HepG2 (cell line): ENCODE data around the gene RRAD. TPM values are rescaled to one million over a fixed set of nuclear protein-coding genes. Genes with fewer than 3 reads are reported as not detected.

Experiments used
- ATAC-seq: fragments of 200-7000 bp; cut with Tn5 transposase; 3 replicates; pipeline ENCODE4 v1.9.1; 2020; ENCODE audit warnings: mild to moderate bottlenecking, moderate library complexity
- BruUV-seq: library from RNA; stranded (reverse); fragments of 400-500 nt; replicated peaks from 2 replicates; lab custom pipeline; 2021; lab: Mats Ljungman, UMichigan
- CTCF ChIA-PET: fragments of 300-600 bp; formaldehyde crosslinking; extraction: SDS; loops from one replicate; lab custom pipeline; 2021; ENCODE audit warnings: low total read pairs, inconsistent platforms, low intra/inter-chr PET ratio; lab: Yijun Ruan, JAX
- POLR2A ChIA-PET: fragments of 350-600 bp; sonication (Branson Sonifier 250); formaldehyde crosslinking; loops from one replicate; lab custom pipeline; 2020; ENCODE audit warnings: antibody characterized with exemption, inconsistent platforms; lab: Yijun Ruan, JAX
- DNase-seq: peaks from one replicate; pipeline ENCODE4 v3.0.0-alpha.2; 2015; ENCODE audit warnings: low spot score
- FAIRE-seq: peaks from 3 replicates; lab custom pipeline; 2011; peaks lifted over from hg19 to GRCh38; lab: Jason Lieb, UNC
- H2AFZ ChIP-seq: one replicate; pipeline ENCODE4 v1.6.1; 2011; ENCODE audit warnings: low read length, inconsistent platforms
- H3K27ac ChIP-seq: fragments of 300-600 bp; 3 replicates; pipeline ENCODE4 v1.8.0; 2011; ENCODE audit warnings: mixed run types, mild to moderate bottlenecking, mixed read lengths, low read length, inconsistent platforms; ENCODE audit not compliant: insufficient read depth; ENCODE audit errors: extremely low read length
- H3K27me3 ChIP-seq, 2 experiments: fragments of 200-600 bp in 1 of 2; 2 replicates in 1 of 2; 3 replicates in 1 of 2; pipeline versions ENCODE4 v1.6.0 to v1.8.0; 2011; ENCODE audit warnings: low read length in 2 of 2, mild to moderate bottlenecking in 2 of 2, moderate library complexity in 2 of 2, inconsistent platforms in 1 of 2; ENCODE audit not compliant: insufficient read depth in 2 of 2, control insufficient read depth in 1 of 2
- H3K36me3 ChIP-seq, 2 experiments: fragments of 200-600 bp in 1 of 2; replicated peaks in 1 of 2; 2 replicates in 1 of 2; 3 replicates in 1 of 2; pipeline versions ENCODE4 v1.5.1 to v1.8.0; 2011; ENCODE audit warnings: low read length in 2 of 2, inconsistent platforms in 1 of 2; ENCODE audit not compliant: insufficient read depth in 2 of 2, control insufficient read depth in 1 of 2
- H3K4me1 ChIP-seq: 2 replicates; pipeline ENCODE4 v1.5.1; 2012; ENCODE audit warnings: low read length, inconsistent platforms; ENCODE audit not compliant: insufficient read depth
- H3K4me2 ChIP-seq: 2 replicates; pipeline ENCODE4 v1.6.0; 2011; ENCODE audit warnings: low read depth, low read length, inconsistent platforms
- H3K4me3 ChIP-seq, 3 experiments: fragments of 200-600 bp in 1 of 3; sonication (generic), shearing (Covaris generic) in 1 of 3; replicated peaks in 1 of 3; 2 replicates each; pipeline ENCODE4 v1.5.1; 2011 to 2016; ENCODE audit warnings: low read length in 3 of 3, inconsistent platforms in 2 of 3, low read depth in 2 of 3, mild to moderate bottlenecking in 2 of 3, control low read depth in 1 of 3, mixed read lengths in 1 of 3; ENCODE audit not compliant: insufficient read depth in 1 of 3
- H3K79me2 ChIP-seq: one replicate; pipeline ENCODE4 v1.6.1; 2011; ENCODE audit warnings: low read length, inconsistent platforms; ENCODE audit not compliant: insufficient read depth
- H3K9ac ChIP-seq: 2 replicates; pipeline ENCODE4 v1.6.0; 2011; ENCODE audit warnings: mild to moderate bottlenecking, low read depth, low read length, inconsistent platforms; ENCODE audit not compliant: insufficient read depth
- H3K9me3 ChIP-seq: 2 replicates; pipeline ENCODE4 v1.5.1; 2012; ENCODE audit warnings: mild to moderate bottlenecking, low read length
- H4K20me1 ChIP-seq: 2 replicates; pipeline ENCODE4 v1.6.0; 2011; ENCODE audit warnings: inconsistent platforms, mild to moderate bottlenecking, low read length, moderate library complexity; ENCODE audit not compliant: insufficient read depth
- CHD4 ChIP-seq: fragments of 200-600 bp; sonication (generic); IDR thresholded peaks from 2 replicates; pipeline ENCODE4 v1.7.0; 2017; ENCODE audit warnings: mild to moderate bottlenecking, low read length, borderline replicate concordance
- FIP1L1 ChIP-seq: fragments of 200-400 bp; formaldehyde crosslinking; IDR thresholded peaks from 2 replicates; pipeline ENCODE4 v1.6.1; 2018; ENCODE audit warnings: low read depth, mild to moderate bottlenecking, low read length, moderate library complexity, borderline replicate concordance; ENCODE audit not compliant: insufficient read depth
- FLYWCH1 ChIP-seq: sonication (generic); formaldehyde crosslinking; IDR thresholded peaks from 2 replicates; pipeline ENCODE4 v1.8.1; 2023; ENCODE audit warnings: mild to moderate bottlenecking, missing genetic modification reagents
- FOXP1 ChIP-seq, 2 experiments: fragments of 450-650 bp in 1 of 2; IDR thresholded peaks; 2 replicates each; pipeline ENCODE4 v1.6.1; 2017 to 2018; ENCODE audit warnings: antibody characterized with exemption in 1 of 2
- KDM4B ChIP-seq: sonication (generic); formaldehyde crosslinking; IDR thresholded peaks from 2 replicates; pipeline ENCODE4 v1.4.0; 2020; ENCODE audit warnings: missing genetic modification reagents
- ZFP91 ChIP-seq: sonication (generic); formaldehyde crosslinking; IDR thresholded peaks from 2 replicates; pipeline ENCODE4 v1.9.0; 2022; ENCODE audit warnings: missing genetic modification reagents, mild to moderate bottlenecking, borderline replicate concordance
- ZNF33B ChIP-seq: sonication (generic); formaldehyde crosslinking; IDR thresholded peaks from 2 replicates; pipeline ENCODE4 v1.5.1; 2020; ENCODE audit warnings: mild to moderate bottlenecking, missing genetic modification reagents
- ZNF550 ChIP-seq: sonication (generic); formaldehyde crosslinking; IDR thresholded peaks from 2 replicates; pipeline ENCODE4 v1.4.0; 2020; ENCODE audit warnings: mild to moderate bottlenecking, missing genetic modification reagents, borderline replicate concordance
- WGBS: methylation state at CpG from one replicate; pipeline ENCODE4 v1.1.6; 2017; ENCODE audit warnings: low lambda C conversion rate; 5-methylcytosine and 5-hydroxymethylcytosine counted together
- in situ Hi-C: cut with HindIII; loops from 2 replicates; pipeline ENCODE4 v1.10.0; 2017; ENCODE audit warnings: low pct_unique_long_range_greater_than_20kb; ENCODE audit not compliant: extremely low pct_ligation_motif_present
- intact Hi-C: fragments of 100-400 bp; cut with micrococcal nuclease; formaldehyde crosslinking; loops from one replicate; pipeline ENCODE4 v1.10.0; 2022; ENCODE audit not compliant: unreplicated experiment
- polyA plus RNA-seq, 8 experiments: library from polyadenylated mRNA; depleted of rRNA in 3 of 8; stranded (reverse) in 7 of 8; unstranded in 1 of 8; fragments of >200 nt; fragmentation: Illumina TruSeq in 4 of 8; extraction: Trizol in 4 of 8; gene quantifications; 2 replicates each; pipeline versions ENCODE4 v1.2.1 to v1.2.3, GENCODE V29; 2011 to 2016; ENCODE audit warnings: low read depth in 4 of 8, missing spikeins in 1 of 8, mixed read lengths in 1 of 8; ENCODE audit not compliant: insufficient read depth in 1 of 8
- total RNA-seq, 5 experiments: library from RNA; depleted of rRNA; stranded (reverse); fragments of >200 nt; fragmentation: Illumina TruSeq; extraction: Trizol; gene quantifications; 2 replicates each; pipeline ENCODE4 v1.2.3, GENCODE V29; 2016; ENCODE audit warnings: low read depth in 1 of 5

The RRAD gene
- total and polyA plus RNA-seq, 2 of the 13 experiments (the other 11 are each of a cell fraction or from before 2014, with no cell fraction given), result 0.80 to 1.1 TPM

- no peaks in the 10 kb centered on the region for H3K9me3 ChIP-seq
- H3K36me3 ChIP-seq, result no peaks in the 10 kb centered on the region
- no peak for TF ChIP-seq ZFP91 (CRISPR knock-in tag)
- TF ChIP-seq FLYWCH1 (CRISPR knock-in tag), result no peak
- no peak for TF ChIP-seq CHD4
- no peak for TF ChIP-seq FOXP1 (IDR thresholded peaks at IDR 0.05)
- TF ChIP-seq FOXP1 (CRISPR knock-in tag; IDR thresholded peaks at IDR 0.05), result no peak
- no peak for TF ChIP-seq ZNF550 (CRISPR knock-in tag)
- no peak for TF ChIP-seq FIP1L1
- TF ChIP-seq KDM4B (CRISPR knock-in tag), result no peak
- no peak for TF ChIP-seq ZNF33B (CRISPR knock-in tag)
- no peak for FAIRE-seq
- in situ Hi-C loops, result no loop called here
- peaks cover 0 to 4% of the 10 kb centered on the region in 2 experiments; a peak in 1 of 5 replicates for H3K27me3 ChIP-seq
- no peaks in the 10 kb centered on the region for H3K79me2 ChIP-seq
- BruUV-seq, result no TSS peak
- no peak overlapping the region for H3K4me2 ChIP-seq
- ATAC-seq, result no peak
- H2AFZ ChIP-seq, result no peak overlapping the region
- no peak overlapping the region for H3K4me3 ChIP-seq
- no peaks in the 10 kb centered on the region for H4K20me1 ChIP-seq
- POLR2A ChIA-PET, result no interaction called here
- no peak overlapping the region for H3K27ac ChIP-seq
- CTCF ChIA-PET, result no interaction called here
- DNase-seq, result no peak
- H3K4me1 ChIP-seq, result peaks cover 44% of the 10 kb centered on the region
- no peak overlapping the region for H3K9ac ChIP-seq
- intact Hi-C loops, result loop anchor here (5.0 kb wide), 1 partner anchor 1764 kb away; the partner anchor contains the start of gene CDH1
- WGBS, result 51% methylated on average over 9 of the region's 9 CpGs
Measured at GRCh38 chr16:66972983-66973382, 47.6 kb upstream of the RRAD start.
